IPS DF 6.9 (cell line): Measurements from ENCODE around the gene ANKRD6.
A peak's percentile ranks its signal among the peaks of the same experiment; 100 is the strongest.

Source experiments
- DNase-seq: peaks from one replicate; pipeline ENCODE4 v3.0.0-alpha.2; 2013; ENCODE audit warnings: low read depth, low spot score
- H3K27ac ChIP-seq: one replicate; pipeline ENCODE4 v1.5.1; 2013; ENCODE audit warnings: low read length, control low read depth
- H3K27me3 ChIP-seq: 2 replicates; pipeline ENCODE4 v1.6.1; 2013; ENCODE audit warnings: mild to moderate bottlenecking, low read length; ENCODE audit not compliant: control insufficient read depth, insufficient read depth
- H3K36me3 ChIP-seq: 2 replicates; pipeline ENCODE4 v1.6.1; 2013; ENCODE audit warnings: low read length; ENCODE audit not compliant: control insufficient read depth, insufficient read depth
- H3K4me1 ChIP-seq: 2 replicates; pipeline ENCODE4 v1.6.1; 2013; ENCODE audit warnings: low read length; ENCODE audit not compliant: control insufficient read depth, insufficient read depth
- H3K4me3 ChIP-seq: 2 replicates; pipeline ENCODE4 v1.5.1; 2013; ENCODE audit warnings: mild to moderate bottlenecking, low read length
- H3K9me3 ChIP-seq: 2 replicates; pipeline ENCODE4 v1.6.1; 2013; ENCODE audit warnings: low read length, inconsistent platforms; ENCODE audit not compliant: control insufficient read depth, insufficient read depth
- WGBS: extraction: QIAGEN DNeasy Blood & Tissue Kit; methylation state at CpG from one replicate; pipeline ENCODE4 v1.1.7; 2013; ENCODE audit warnings: mixed read lengths, missing lambda C conversion rate; ENCODE audit not compliant: insufficient read length, insufficient coverage; 5-methylcytosine and 5-hydroxymethylcytosine counted together

Gene ANKRD6

DNA sequence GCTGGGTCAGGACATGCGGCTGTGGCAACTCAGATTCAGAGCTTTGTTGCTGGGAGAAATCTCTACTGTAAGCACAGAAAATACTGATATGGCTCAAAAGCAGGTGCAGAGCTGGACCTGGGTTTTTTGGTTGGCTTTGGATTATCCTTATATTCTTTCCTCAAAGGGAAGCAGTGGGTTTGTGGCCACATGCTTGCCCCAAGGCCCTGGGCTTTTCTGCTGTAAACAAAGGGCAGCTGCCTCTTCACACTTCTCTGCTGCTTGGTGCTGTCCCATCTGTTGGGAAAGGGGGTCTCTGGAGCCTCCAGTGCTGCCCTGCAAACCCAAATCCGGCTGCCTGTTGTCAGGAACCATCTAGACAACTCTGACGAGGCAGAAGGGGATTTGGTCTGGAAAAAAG, 52.4 kb downstream of the ANKRD6 start:
- Histone ChIP-seq H3K4me3 (no peak overlapping the region), H3K27me3 (no peaks in the 10 kb centered on the region), H3K4me1 (peaks cover 5% of the 10 kb centered on the region; the same call in 1 of the 2 replicates), H3K36me3 (no peaks in the 10 kb centered on the region), H3K27ac (no peak overlapping the region), H3K9me3 (no peaks in the 10 kb centered on the region)
- no peak for DNase-seq
- no CpG with 5 or more reads among the region's 3 CpGs for WGBS

DNA sequence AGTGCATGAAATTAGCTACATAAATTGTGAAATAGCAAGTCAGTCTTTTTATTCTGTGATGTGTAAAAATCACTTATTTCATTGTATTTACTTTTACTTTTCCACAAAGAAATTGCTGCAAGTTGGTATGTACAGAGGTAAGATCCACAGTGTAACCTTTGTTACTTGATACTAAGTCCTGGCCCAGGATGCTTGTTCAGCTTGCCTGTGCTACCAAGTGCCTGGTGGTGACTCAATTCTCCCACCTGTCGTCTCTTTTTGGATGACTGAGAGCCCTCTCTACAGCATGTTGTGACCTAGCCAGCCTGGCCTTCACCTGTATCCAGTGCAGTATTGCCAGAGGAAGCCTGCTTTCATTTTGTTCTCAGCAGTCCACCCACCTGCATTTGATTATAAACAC, 54.9 kb downstream of the ANKRD6 start:
- no peaks in the 10 kb centered on the region for H3K36me3 ChIP-seq
- no peak for DNase-seq
- no peak overlapping the region for H3K27ac ChIP-seq
- no CpG with 5 or more reads among the region's 1 CpG for WGBS
- no peaks in the 10 kb centered on the region for H3K27me3 ChIP-seq
- no peak overlapping the region for H3K4me3 ChIP-seq
- peaks cover 4% of the 10 kb centered on the region for H3K4me1 ChIP-seq
- no peaks in the 10 kb centered on the region for H3K9me3 ChIP-seq

DNA sequence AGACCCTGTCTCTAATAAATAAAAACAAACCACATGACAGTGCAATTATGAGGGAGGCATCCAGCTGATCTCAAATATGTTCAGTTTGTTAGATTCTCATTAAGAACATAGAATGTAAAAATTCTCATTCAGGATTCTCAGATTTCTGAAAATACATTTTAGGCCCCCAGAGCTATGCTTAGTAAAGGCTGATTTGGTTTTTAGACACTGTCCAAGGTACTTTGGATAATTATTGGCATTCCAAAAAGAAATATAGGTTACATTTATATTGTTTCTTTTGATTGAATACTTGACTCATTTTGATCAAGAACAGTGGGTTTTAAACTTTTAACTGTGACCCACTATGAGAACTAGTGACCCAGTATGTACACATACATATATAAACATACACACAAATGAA, 55.5 kb downstream of the ANKRD6 start:
- Histone ChIP-seq H3K4me3 (no peak overlapping the region), H3K4me1 (peaks cover 4% of the 10 kb centered on the region), H3K27me3 (no peaks in the 10 kb centered on the region), H3K36me3 (no peaks in the 10 kb centered on the region), H3K27ac (no peak overlapping the region), H3K9me3 (no peaks in the 10 kb centered on the region)
- DNase-seq, result no peak

DNA sequence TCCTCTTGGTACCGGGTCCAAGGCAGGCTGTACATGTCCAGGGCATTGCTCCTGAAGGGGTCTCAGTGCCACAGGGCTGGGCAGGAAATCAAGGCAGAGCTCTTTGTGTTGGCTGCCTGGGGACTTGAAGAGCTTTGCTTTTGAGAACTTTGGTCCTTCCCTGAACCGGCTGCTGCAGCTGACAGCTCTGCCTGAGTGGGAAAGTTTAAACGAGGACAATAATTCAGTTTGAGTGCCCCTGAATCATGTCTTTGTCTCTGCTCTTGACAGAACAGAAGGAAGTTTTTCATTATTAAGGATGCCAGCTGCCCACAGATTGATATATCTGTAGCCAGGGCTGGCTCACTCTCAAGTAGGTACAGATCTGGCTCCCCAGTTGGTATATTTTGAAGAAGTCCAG, 56.1 kb downstream of the ANKRD6 start:
- DNase-seq, result no peak
- Histone ChIP-seq H3K9me3 (no peaks in the 10 kb centered on the region), H3K4me1 (peaks cover 4% of the 10 kb centered on the region), H3K27ac (no peak overlapping the region), H3K4me3 (no peak overlapping the region), H3K27me3 (no peaks in the 10 kb centered on the region), H3K36me3 (no peaks in the 10 kb centered on the region)
- no CpG with 5 or more reads among the region's 3 CpGs for WGBS

DNA sequence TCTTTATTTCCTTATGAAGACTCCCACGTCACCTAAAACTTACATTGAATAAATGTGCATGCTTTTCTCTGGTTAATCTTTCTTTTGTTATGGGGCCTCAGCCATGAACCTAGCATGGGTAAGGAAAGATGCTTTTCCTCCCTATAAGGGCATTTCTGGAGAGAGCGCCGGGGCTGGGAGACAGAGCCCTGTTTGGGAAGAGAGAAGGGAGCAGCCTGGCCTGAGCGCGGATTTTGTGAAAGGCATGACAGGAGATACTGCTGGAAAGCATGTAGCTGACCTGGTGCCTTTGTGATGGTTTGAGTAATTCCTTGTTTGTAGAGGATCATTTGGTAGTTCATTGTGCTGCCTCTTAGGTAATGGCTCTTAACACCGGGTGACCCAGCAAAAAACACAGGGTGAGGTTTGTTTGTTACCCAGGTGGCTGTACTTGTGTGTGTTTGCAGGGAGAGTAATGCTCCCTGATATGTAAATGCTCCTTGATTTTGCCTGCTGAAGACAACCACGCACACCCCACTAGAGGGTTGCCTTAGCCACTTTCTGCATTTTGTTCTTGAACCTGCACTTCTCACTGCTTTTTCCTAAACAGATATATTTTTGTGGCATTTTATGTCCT, 59.2 kb downstream of the ANKRD6 start:
- WGBS, result no CpG with 5 or more reads among the region's 7 CpGs
- no peak for DNase-seq
- no peak overlapping the region for H3K4me3 ChIP-seq
- no peaks in the 10 kb centered on the region for H3K9me3 ChIP-seq
- H3K4me1 ChIP-seq, result peaks cover 6% of the 10 kb centered on the region
- no peak overlapping the region for H3K27ac ChIP-seq
- no peaks in the 10 kb centered on the region for H3K36me3 ChIP-seq
- no peaks in the 10 kb centered on the region for H3K27me3 ChIP-seq

DNA sequence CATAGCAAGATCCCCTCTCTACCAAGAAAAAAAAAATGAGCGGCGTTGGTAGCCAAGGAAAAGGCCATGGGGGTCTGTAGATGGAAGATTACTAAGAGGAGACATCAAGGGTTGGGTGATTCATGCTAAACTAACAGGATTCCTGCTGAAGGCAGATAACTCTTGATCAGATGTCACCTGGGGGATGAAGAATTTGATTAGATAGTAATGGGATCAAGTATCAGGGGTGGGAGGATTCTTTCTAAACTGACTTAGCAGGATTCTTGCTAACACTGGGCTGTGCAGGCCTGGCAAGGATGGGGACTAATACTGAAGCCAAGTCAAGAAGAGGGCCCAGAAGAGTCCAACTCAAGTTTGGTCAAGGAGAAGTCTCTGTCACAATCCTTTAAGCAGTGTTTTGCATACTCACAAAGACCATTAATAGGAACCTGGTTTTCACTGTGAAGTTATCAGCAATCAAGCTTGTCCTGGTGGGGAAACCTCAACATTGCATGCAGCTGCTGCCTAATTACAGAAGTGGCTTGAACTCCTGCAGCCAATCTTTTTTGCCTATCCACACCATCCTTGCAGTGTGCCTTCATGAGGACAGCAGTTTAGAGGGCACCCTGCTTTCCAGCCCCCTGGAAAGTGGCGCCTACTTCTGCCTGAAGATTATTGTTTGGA, 61.3 kb downstream of the ANKRD6 start:
- H3K4me3 ChIP-seq, result no peak overlapping the region
- no peak for DNase-seq
- H3K27ac ChIP-seq, result no peak overlapping the region
- no peaks in the 10 kb centered on the region for H3K36me3 ChIP-seq
- H3K27me3 ChIP-seq, result no peaks in the 10 kb centered on the region
- H3K4me1 ChIP-seq, result peaks cover 6% of the 10 kb centered on the region
- no CpG with 5 or more reads among the region's 3 CpGs for WGBS
- no peaks in the 10 kb centered on the region for H3K9me3 ChIP-seq

DNA sequence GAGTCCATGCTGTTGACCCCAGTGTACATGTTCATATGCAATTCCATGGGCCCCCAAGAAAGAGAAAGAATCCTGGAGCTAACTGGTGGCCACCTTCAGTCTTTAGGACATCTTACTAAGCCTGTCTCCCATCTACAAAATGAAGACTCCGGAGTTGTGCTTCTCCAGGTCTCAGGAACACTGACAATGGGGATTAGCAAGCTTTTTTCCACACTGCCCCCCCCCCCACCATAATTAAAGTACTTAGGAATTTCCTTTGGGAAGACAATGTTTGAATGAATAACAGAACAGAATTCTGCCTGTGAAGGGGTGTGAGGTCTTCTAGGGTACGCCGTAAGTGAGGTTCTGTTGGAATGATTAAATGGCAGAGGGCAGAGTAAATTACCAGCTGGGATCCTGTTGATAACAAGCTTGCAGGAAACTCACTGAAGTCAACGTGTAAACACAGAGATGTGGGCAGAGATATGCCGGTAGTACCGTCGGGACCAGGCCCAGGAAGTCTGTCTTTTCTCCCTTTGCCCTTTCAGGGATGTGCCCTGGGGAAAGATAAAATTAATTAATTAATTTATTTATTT, 63.1 kb downstream of the ANKRD6 start:
- Histone ChIP-seq H3K27ac (no peak overlapping the region), H3K27me3 (no peaks in the 10 kb centered on the region), H3K4me1 (peaks cover 8% of the 10 kb centered on the region; the same call in 1 of the 2 replicates), H3K4me3 (no peak overlapping the region), H3K36me3 (no peaks in the 10 kb centered on the region), H3K9me3 (no peaks in the 10 kb centered on the region)
- DNase-seq, result no peak
- no CpG with 5 or more reads among the region's 7 CpGs for whole genome bisulfite sequencing

DNA sequence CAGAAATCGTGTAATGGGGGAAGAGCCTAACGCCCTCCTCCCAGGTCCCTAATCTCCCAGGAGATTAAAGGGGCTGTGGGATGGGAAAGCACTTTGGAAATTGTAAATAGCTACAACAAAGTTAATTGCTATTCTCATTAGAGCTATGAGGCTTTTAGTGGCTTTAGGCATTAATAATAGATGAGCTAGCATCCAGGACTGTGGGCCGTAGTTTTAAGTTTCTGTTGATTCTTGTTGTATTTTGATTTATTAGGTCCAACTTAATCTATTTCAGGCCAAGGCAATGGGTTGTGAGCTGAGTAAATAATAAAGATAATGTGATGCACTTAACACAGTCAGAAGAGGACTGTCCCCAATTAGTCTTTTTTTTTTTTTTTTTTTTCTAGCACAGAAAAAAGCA, 67.7 kb downstream of the ANKRD6 start:
- Histone ChIP-seq H3K36me3 (no peaks in the 10 kb centered on the region), H3K27ac (no peak overlapping the region), H3K4me1 (0 out of 2 replicates have a peak, but pooled peaks cover 4% of the 10 kb centered on the region), H3K4me3 (no peak overlapping the region), H3K27me3 (no peaks in the 10 kb centered on the region), H3K9me3 (no peaks in the 10 kb centered on the region)
- DNase-seq, result no peak
- WGBS, result no CpG with 5 or more reads among the region's 3 CpGs

DNA sequence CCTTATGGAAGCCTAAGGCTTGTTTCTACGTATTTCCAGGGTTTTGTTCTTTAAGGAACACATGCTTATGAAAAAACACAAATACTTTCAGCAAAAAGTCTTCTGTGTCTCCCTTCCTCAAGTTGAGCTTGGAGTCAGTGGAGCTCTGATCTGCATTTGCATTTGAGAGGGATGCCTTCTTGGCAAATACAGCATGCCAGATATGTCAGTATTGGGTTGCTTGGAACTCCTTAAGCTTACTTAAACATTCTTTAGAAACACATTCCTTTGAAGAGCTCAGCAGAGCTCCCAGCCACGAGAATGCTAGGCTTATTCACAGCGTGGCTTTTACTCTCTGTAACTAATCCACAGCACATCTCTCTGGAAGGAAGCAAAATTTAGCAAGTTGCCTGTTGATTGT, 68.3 kb downstream of the ANKRD6 start:
- no CpG with 5 or more reads among the region's 3 CpGs for WGBS
- no peaks in the 10 kb centered on the region for H3K9me3 ChIP-seq
- H3K27ac ChIP-seq, result no peak overlapping the region
- peak; percentile 22 for DNase-seq
- no peaks in the 10 kb centered on the region for H3K27me3 ChIP-seq
- no peaks in the 10 kb centered on the region for H3K36me3 ChIP-seq
- H3K4me1 ChIP-seq, result 0 out of 2 replicates have a peak, but pooled peaks cover 2% of the 10 kb centered on the region
- H3K4me3 ChIP-seq, result no peak overlapping the region

DNA sequence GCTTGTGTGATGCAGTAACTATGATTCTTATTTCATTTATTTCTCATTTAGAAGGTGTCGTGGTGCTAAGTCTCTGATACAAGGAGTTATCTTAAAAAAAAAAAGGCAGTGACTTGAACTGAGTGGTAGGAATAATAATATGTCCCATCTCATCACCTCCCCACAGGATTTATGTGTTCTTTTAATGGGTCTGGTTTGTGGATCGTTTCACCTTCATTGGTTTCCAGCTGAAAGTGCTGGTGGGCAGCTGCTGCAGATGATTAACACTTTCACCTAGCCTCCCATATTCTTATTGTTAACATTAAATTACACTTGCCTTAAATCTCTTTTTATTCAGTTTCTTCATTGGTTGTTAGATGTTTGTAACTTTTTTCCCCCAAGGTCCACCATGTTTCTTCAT, 68.8 kb downstream of the ANKRD6 start:
- no peak overlapping the region for H3K27ac ChIP-seq
- H3K27me3 ChIP-seq, result no peaks in the 10 kb centered on the region
- H3K4me1 ChIP-seq, result 0 out of 2 replicates have a peak, but pooled peaks cover 2% of the 10 kb centered on the region
- no peaks in the 10 kb centered on the region for H3K36me3 ChIP-seq
- WGBS, result no CpG with 5 or more reads among the region's 2 CpGs
- no peak overlapping the region for H3K4me3 ChIP-seq
- DNase-seq, result no peak
- H3K9me3 ChIP-seq, result no peaks in the 10 kb centered on the region

DNA sequence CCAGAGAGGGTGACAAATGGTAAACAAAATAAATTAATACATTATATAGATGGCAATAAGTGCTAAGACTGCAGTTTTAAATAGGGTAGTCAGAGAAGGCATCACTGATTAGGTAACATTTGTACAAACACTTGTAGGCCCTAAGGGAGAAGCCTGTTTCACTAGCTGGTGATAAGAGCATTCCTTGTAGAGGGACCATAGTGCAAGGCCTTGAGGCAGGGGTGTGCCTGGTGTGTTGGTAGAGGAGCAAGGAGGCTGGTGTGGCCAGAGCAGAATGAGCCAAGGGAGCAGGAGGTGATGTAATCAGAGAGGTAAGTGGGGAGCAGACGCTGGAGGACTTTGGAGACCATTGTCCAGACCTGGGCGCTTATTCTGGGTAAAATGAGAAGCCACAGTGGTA, 70.7 kb downstream of the ANKRD6 start:
- no peak overlapping the region for H3K4me3 ChIP-seq
- WGBS, result no CpG with 5 or more reads among the region's 2 CpGs
- no peak overlapping the region for H3K27ac ChIP-seq
- no peak for DNase-seq
- H3K36me3 ChIP-seq, result no peaks in the 10 kb centered on the region
- 0 out of 2 replicates have a peak, but pooled peaks cover 2% of the 10 kb centered on the region for H3K4me1 ChIP-seq
- H3K27me3 ChIP-seq, result no peaks in the 10 kb centered on the region
- no peaks in the 10 kb centered on the region for H3K9me3 ChIP-seq
